Spleen (tissue), 11 donors: Measurements from ENCODE around the gene SP110. TPM values are rescaled to one million over a fixed set of nuclear protein-coding genes. Genes with fewer than 3 reads are reported as not detected.
A peak's percentile ranks its signal among the peaks of the same experiment; 100 is the strongest.

Experiments
- DNase-seq: peaks from one replicate; pipeline ENCODE4 v3.0.0-alpha.2; 2020
- H3K27ac ChIP-seq, 8 donors: fragments of 200-600 bp; sonication (generic) in 7 of 8; 1 replicate in 4 of 8; 2 replicates in 4 of 8; pipeline versions ENCODE4 v1.5.0 to v1.8.0; 2016 to 2021; ENCODE audit warnings: inconsistent platforms in 4 of 8, mild to moderate bottlenecking in 4 of 8, moderate library complexity in 1 of 8
- H3K27me3 ChIP-seq, 7 donors: fragments of 200-600 bp; sonication (generic) in 6 of 7; replicated peaks in 1 of 7; 1 replicate in 4 of 7; 2 replicates in 3 of 7; pipeline versions ENCODE4 v1.5.0 to v1.8.0; 2016 to 2021; ENCODE audit warnings: inconsistent platforms in 3 of 7, mild to moderate bottlenecking in 1 of 7
- H3K36me3 ChIP-seq, 6 donors: fragments of 200-600 bp; sonication (generic) in 5 of 6; 1 replicate in 4 of 6; 2 replicates in 2 of 6; pipeline versions ENCODE4 v1.5.0 to v1.8.0; 2016 to 2021; ENCODE audit warnings: inconsistent platforms in 2 of 6
- H3K4me1 ChIP-seq, 6 donors: fragments of 200-600 bp; sonication (generic) in 5 of 6; 1 replicate in 3 of 6; 2 replicates in 3 of 6; pipeline versions ENCODE4 v1.5.0 to v1.8.0; 2016 to 2021; ENCODE audit warnings: inconsistent platforms in 3 of 6
- H3K4me3 ChIP-seq, 8 donors: fragments of 200-600 bp; sonication (generic) in 7 of 8; 1 replicate in 4 of 8; 2 replicates in 4 of 8; pipeline versions ENCODE4 v1.5.0 to v1.8.0; 2016 to 2021; ENCODE audit warnings: inconsistent platforms in 4 of 8, mild to moderate bottlenecking in 4 of 8, moderate library complexity in 2 of 8
- H3K9me3 ChIP-seq, 8 donors: fragments of 200-600 bp; sonication (generic) in 7 of 8; 1 replicate in 4 of 8; 2 replicates in 4 of 8; pipeline versions ENCODE4 v1.5.0 to v1.8.0; 2016 to 2021; ENCODE audit warnings: inconsistent platforms in 4 of 8
- CTCF ChIP-seq, 11 experiments: fragments of 200-600 bp in 7 of 11; fragments of 450-650 bp in 4 of 11; sonication (generic) in 4 of 11; IDR thresholded peaks in 8 of 11; conservative IDR thresholded peaks in 3 of 11; 1 replicate in 7 of 11; 2 replicates in 4 of 11; pipeline versions ENCODE4 v1.4.0 to v1.8.0; 2016 to 2021; ENCODE audit warnings: antibody characterized with exemption in 11 of 11, inconsistent platforms in 4 of 11, mild to moderate bottlenecking in 1 of 11
- POLR2A ChIP-seq, 3 donors: fragments of 450-650 bp; IDR thresholded peaks; one replicate each; pipeline ENCODE4 v1.5.1; 2017; ENCODE audit warnings: antibody characterized with exemption in 3 of 3, mild to moderate bottlenecking in 1 of 3
- POLR2AphosphoS5 ChIP-seq, 3 donors: sonication (generic); formaldehyde crosslinking; IDR thresholded peaks; one replicate each; pipeline ENCODE4 v1.5.1; 2017; ENCODE audit warnings: antibody characterized with exemption in 3 of 3
- WGBS, 5 donors: extraction: QIAGEN DNeasy Blood & Tissue Kit in 3 of 5; methylation state at CpG; one replicate each; pipeline versions ENCODE4 v1.1.5 to v1.1.7; 2013 to 2018; 5-methylcytosine and 5-hydroxymethylcytosine counted together
- intact Hi-C: fragments of 100-400 bp; cut with DNase I; formaldehyde crosslinking; loops from one replicate; pipeline ENCODE4 v1.15.0; 2023; ENCODE audit warnings: low total_unique reads
- polyA plus RNA-seq, 3 donors: library from polyadenylated mRNA; stranded (reverse); fragments of 200-250 nt; gene quantifications; one replicate each; pipeline ENCODE4 v1.2.1, GENCODE V29; 2013
- total RNA-seq, 7 donors: library from RNA; depleted of rRNA in 3 of 7; stranded (reverse); fragments of >200 nt in 3 of 7; fragmentation: NEBNext Ultra II Directional in 4 of 7; extraction: Animal tissue kit (Norgen Biotek cat#: 25700) in 4 of 7; gene quantifications; one replicate each; pipeline versions ENCODE4 v1.1.0 to v1.2.1, GENCODE V29; 2016 to 2021
- donor health status: healthy with polysubstance abuse.
- donor health status: DM: no; HTN: no; CAD: no; lungs with moderate emphysema.
- donor health status: DM: no; HTN: no; CAD: no.
- donor health status: Bipolar disorder and iron deficiency.
- donor health status: healthy.
- donor health status: DM: no; HTN: no; CAD: no.
- donor health status: DM: yes; HTN: yes; CAD: no.

Gene SP110
- total and polyA plus RNA-seq, 10 donors, result 47.9 to 157 (median 116) TPM

GRCh38 chr2:230230496-230231200 is 10.9 kb upstream of the SP110 start:
- no peaks in the 10 kb centered on the region for H3K27me3 ChIP-seq
- H3K27ac ChIP-seq, result peak overlapping the region in 2 of 8 donors; percentile 1 to 97
- H3K4me3 ChIP-seq, result peak overlapping the region in 1 of 8 donors; percentile 74
- peaks cover 0 to 26% (median 0%) of the 10 kb centered on the region in 6 donors for H3K36me3 ChIP-seq
- intact Hi-C loops, result no loop called here
- WGBS, 5 donors, result 81 to 93% (median 88%) methylated on average over 2 of the region's 2 CpGs
- TF ChIP-seq POLR2AphosphoS5 (IDR thresholded peaks at IDR 0.05) (no peak), POLR2A (IDR thresholded peaks at IDR 0.05) (no peak), CTCF (IDR thresholded peaks at IDR 0.05 in 8 of 11, conservative IDR thresholded peaks at IDR 0.05 in 3 of 11) (no peak)
- no peak for DNase-seq
- peaks cover 0 to 95% (median 39%) of the 10 kb centered on the region in 6 donors for H3K4me1 ChIP-seq
- H3K9me3 ChIP-seq, result peaks cover 0 to 24% (median 18%) of the 10 kb centered on the region in 8 donors

GRCh38 chr2:230230087-230230486 is 10.3 kb upstream of the SP110 start:
- Histone ChIP-seq H3K36me3 (peaks cover 0 to 20% (median 0%) of the 10 kb centered on the region in 6 donors), H3K9me3 (peaks cover 0 to 24% (median 18%) of the 10 kb centered on the region in 8 donors), H3K4me1 (peaks cover 2 to 97% (median 42%) of the 10 kb centered on the region in 6 donors), H3K27ac (peak overlapping the region in 3 of 8 donors; percentile 1 to 97 (median 19)), H3K27me3 (no peaks in the 10 kb centered on the region), H3K4me3 (peak overlapping the region in 1 of 8 donors; percentile 74)
- no peak for DNase-seq
- TF ChIP-seq CTCF (IDR thresholded peaks at IDR 0.05 in 8 of 11, conservative IDR thresholded peaks at IDR 0.05 in 3 of 11) (no peak), POLR2AphosphoS5 (IDR thresholded peaks at IDR 0.05) (no peak), POLR2A (IDR thresholded peaks at IDR 0.05) (no peak)
- intact Hi-C loops, result no loop called here
- WGBS, 5 donors, result 73 to 91% (median 78%) methylated on average over 3 of the region's 3 CpGs

GRCh38 chr2:230227216-230227615 is 7.4 kb upstream of the SP110 start:
- H3K4me1 ChIP-seq, result peaks cover 3 to 97% (median 47%) of the 10 kb centered on the region in 6 donors
- 58 to 68% (median 63%) methylated on average over 3 of the region's 3 CpGs for WGBS, 5 donors
- H3K9me3 ChIP-seq, result peaks cover 0 to 24% (median 18%) of the 10 kb centered on the region in 8 donors
- H3K4me3 ChIP-seq, result peak overlapping the region; percentile 3 to 74 (median 35)
- intact Hi-C loops, result no loop called here
- no peaks in the 10 kb centered on the region for H3K27me3 ChIP-seq
- H3K36me3 ChIP-seq, result peaks cover 0 to 16% (median 0%) of the 10 kb centered on the region in 6 donors
- peak in 1 of 3 donors; percentile 8 for TF ChIP-seq POLR2AphosphoS5 (IDR thresholded peaks at IDR 0.05)
- no peak for TF ChIP-seq POLR2A (IDR thresholded peaks at IDR 0.05)
- DNase-seq, result no peak
- peak overlapping the region; percentile 32 to 97 (median 89) for H3K27ac ChIP-seq

- Histone ChIP-seq H3K4me3 (peak overlapping the region; percentile 12 to 74 (median 40)), H3K4me1 (peaks cover 5 to 97% (median 51%) of the 10 kb centered on the region in 6 donors), H3K27ac (peak overlapping the region; percentile 82 to 97 (median 89)), H3K27me3 (no peaks in the 10 kb centered on the region), H3K9me3 (peaks cover 0 to 16% (median 13%) of the 10 kb centered on the region in 8 donors), H3K36me3 (peaks cover 0 to 7% (median 0%) of the 10 kb centered on the region in 6 donors)
- no peak for DNase-seq
- intact Hi-C loops, result no loop called here
- 51 to 74% (median 63%) methylated on average over 4 of the region's 4 CpGs for WGBS, 5 donors
- TF ChIP-seq POLR2AphosphoS5 (IDR thresholded peaks at IDR 0.05), result peak in 1 of 3 donors; percentile 59
- TF ChIP-seq POLR2A (IDR thresholded peaks at IDR 0.05), result peak in 1 of 3 donors; percentile 80
- no peak for TF ChIP-seq CTCF (IDR thresholded peaks at IDR 0.05 in 8 of 11, conservative IDR thresholded peaks at IDR 0.05 in 3 of 11)
These were observed 6.3 kb upstream of the SP110 start for GRCh38 chr2:230226051-230226551.
